Esophagus squamous epithelium (tissue), 5 donors: ENCODE measurements around the gene SETBP1. TPM values are rescaled to one million over a fixed set of nuclear protein-coding genes. Genes with fewer than 3 reads are reported as not detected.

Source experiments
- DNase-seq: peaks from one replicate; lab custom pipeline; 2025; lab: John Stamatoyannopoulos, UW
- H3K27ac ChIP-seq, 4 donors: fragments of 200-600 bp; sonication (generic); one replicate each; pipeline ENCODE4 v1.5.1; 2016 to 2019; ENCODE audit warnings: mild to moderate bottlenecking in 1 of 4
- H3K27me3 ChIP-seq, 4 donors: fragments of 200-600 bp; sonication (generic); 1 replicate in 3 of 4; 2 replicates in 1 of 4; pipeline versions ENCODE4 v1.5.1 to v1.6.0; 2017 to 2021; ENCODE audit warnings: antibody characterized with exemption in 1 of 4
- H3K36me3 ChIP-seq, 3 donors: fragments of 200-600 bp; sonication (generic); one replicate each; pipeline ENCODE4 v1.5.1; 2016 to 2019
- H3K4me1 ChIP-seq, 3 donors: fragments of 200-600 bp; sonication (generic); one replicate each; pipeline ENCODE4 v1.5.1; 2017 to 2019
- H3K4me3 ChIP-seq, 4 donors: fragments of 200-600 bp; sonication (generic); 1 replicate in 3 of 4; 2 replicates in 1 of 4; pipeline ENCODE4 v1.5.1; 2016 to 2019; ENCODE audit warnings: mild to moderate bottlenecking in 2 of 4, moderate library complexity in 1 of 4
- H3K9me3 ChIP-seq, 3 donors: fragments of 200-600 bp; sonication (generic); one replicate each; pipeline ENCODE4 v1.5.1; 2016 to 2019
- CTCF ChIP-seq, 6 experiments: fragments of 450-650 bp in 4 of 6; fragments of 200-600 bp in 2 of 6; sonication (generic) in 2 of 6; IDR thresholded peaks; one replicate each; pipeline ENCODE4 v1.5.1; 2016 to 2019; ENCODE audit warnings: antibody characterized with exemption in 6 of 6, mild to moderate bottlenecking in 4 of 6, moderate library complexity in 4 of 6
- POLR2A ChIP-seq, 4 donors: fragments of 450-650 bp; IDR thresholded peaks; one replicate each; pipeline ENCODE4 v1.6.1; 2017; ENCODE audit warnings: antibody characterized with exemption in 4 of 4, mild to moderate bottlenecking in 4 of 4, moderate library complexity in 3 of 4
- whole genome bisulfite sequencing, 2 donors: methylation state at CpG; one replicate each; pipeline ENCODE4 v1.1.5; 2018; 5-methylcytosine and 5-hydroxymethylcytosine counted together
- intact Hi-C: fragments of 100-400 bp; cut with DNase I; formaldehyde crosslinking; loops from one replicate; pipeline ENCODE4 v1.15.0; 2022
- total RNA-seq, 4 donors: library from RNA; depleted of rRNA; stranded (reverse); fragments of >200 nt; gene quantifications; one replicate each; pipeline ENCODE4 v1.1.0, GENCODE V29; 2016
- donor health status: DM: yes; HTN: yes; CAD: no.

SETBP1 gene
- total RNA-seq, 4 donors from 2014 or later = 2.6 to 18.5 (median 6.4) TPM

GRCh38 chr18:44880170-44880569, 199.5 kb downstream of the SETBP1 start:
- WGBS, 2 donors = 68 to 72% methylated on average over 5 of the region's 5 CpGs
- Histone ChIP-seq H3K27ac (no peak overlapping the region), H3K9me3 (no peaks in the 10 kb centered on the region), H3K4me1 (peaks cover 0 to 14% (median 2%) of the 10 kb centered on the region in 3 donors), H3K4me3 (no peak overlapping the region), H3K36me3 (no peaks in the 10 kb centered on the region), H3K27me3 (no peaks in the 10 kb centered on the region)
- intact Hi-C loops = no loop called here
- no peak for DNase-seq
- TF ChIP-seq CTCF (IDR thresholded peaks at IDR 0.05) = no peak
- no peak for TF ChIP-seq POLR2A (IDR thresholded peaks at IDR 0.05)

- H3K27me3 ChIP-seq = no peaks in the 10 kb centered on the region
- no peaks in the 10 kb centered on the region for H3K36me3 ChIP-seq
- H3K4me3 ChIP-seq = no peak overlapping the region
- H3K27ac ChIP-seq = no peak overlapping the region
- DNase-seq = no peak
- H3K9me3 ChIP-seq = no peaks in the 10 kb centered on the region
- peaks cover 0 to 14% (median 2%) of the 10 kb centered on the region in 3 donors for H3K4me1 ChIP-seq
- WGBS, 2 donors = 63 to 81% methylated on average over 9 of the region's 9 CpGs
- intact Hi-C loops = no loop called here
- TF ChIP-seq CTCF (IDR thresholded peaks at IDR 0.05) (no peak), POLR2A (IDR thresholded peaks at IDR 0.05) (no peak)
Measured at GRCh38 chr18:44881461-44882162, 200.9 kb downstream of the SETBP1 start.

DNA sequence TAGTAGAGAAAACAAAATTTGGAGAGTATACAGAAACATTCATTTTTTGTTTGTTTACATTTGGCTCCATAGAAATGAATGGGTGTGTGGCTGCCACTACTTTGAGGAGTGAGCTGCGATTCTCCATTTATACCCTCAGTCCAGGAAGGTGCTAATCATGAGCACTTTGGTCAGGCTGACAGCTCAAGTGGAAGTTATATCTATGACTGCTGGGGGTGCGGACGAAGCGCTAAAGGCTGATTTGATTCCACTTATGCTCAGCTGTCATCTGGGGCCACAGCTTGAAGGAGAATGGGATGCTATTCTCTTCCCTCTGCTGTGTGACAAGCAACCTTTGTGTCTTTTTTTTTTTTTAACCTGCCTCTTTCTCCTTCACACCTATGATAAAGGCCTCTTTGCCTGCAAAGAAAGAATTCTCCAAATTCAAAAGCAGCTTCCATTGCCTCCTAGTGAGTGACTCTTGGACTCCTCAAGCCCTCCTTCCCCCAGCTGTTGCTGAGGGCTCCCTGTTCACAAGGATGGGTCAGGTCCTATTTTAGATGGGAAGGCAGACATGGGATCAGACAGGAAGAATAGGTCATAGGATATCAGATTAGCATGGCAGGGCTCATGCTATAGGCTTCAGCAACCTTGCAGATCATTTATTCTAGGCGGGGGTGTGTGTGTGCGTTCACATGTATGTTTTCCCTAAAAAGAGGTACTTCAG, 201.6 kb downstream of the SETBP1 start:
- no peaks in the 10 kb centered on the region for H3K36me3 ChIP-seq
- no peak for TF ChIP-seq CTCF (IDR thresholded peaks at IDR 0.05)
- TF ChIP-seq POLR2A (IDR thresholded peaks at IDR 0.05) = no peak
- WGBS, 2 donors = 91 to 92% methylated on average over 5 to 6 of the region's 6 CpGs
- no peaks in the 10 kb centered on the region for H3K27me3 ChIP-seq
- H3K27ac ChIP-seq = no peak overlapping the region
- intact Hi-C loops = no loop called here
- no peak for DNase-seq
- H3K4me1 ChIP-seq = peaks cover 0 to 20% (median 7%) of the 10 kb centered on the region in 3 donors
- H3K9me3 ChIP-seq = no peaks in the 10 kb centered on the region
- H3K4me3 ChIP-seq = no peak overlapping the region

GRCh38 chr18:44883671-44884070, 203.0 kb downstream of the SETBP1 start:
- H3K27me3 ChIP-seq = no peaks in the 10 kb centered on the region
- intact Hi-C loops = no loop called here
- no peak overlapping the region for H3K27ac ChIP-seq
- no peaks in the 10 kb centered on the region for H3K36me3 ChIP-seq
- no peaks in the 10 kb centered on the region for H3K9me3 ChIP-seq
- no peak overlapping the region for H3K4me3 ChIP-seq
- no peak for DNase-seq
- peaks cover 0 to 25% (median 15%) of the 10 kb centered on the region in 3 donors for H3K4me1 ChIP-seq
- 86 to 91% methylated on average over 4 of the region's 4 CpGs for WGBS, 2 donors
- TF ChIP-seq CTCF (IDR thresholded peaks at IDR 0.05) (no peak), POLR2A (IDR thresholded peaks at IDR 0.05) (no peak)

DNA sequence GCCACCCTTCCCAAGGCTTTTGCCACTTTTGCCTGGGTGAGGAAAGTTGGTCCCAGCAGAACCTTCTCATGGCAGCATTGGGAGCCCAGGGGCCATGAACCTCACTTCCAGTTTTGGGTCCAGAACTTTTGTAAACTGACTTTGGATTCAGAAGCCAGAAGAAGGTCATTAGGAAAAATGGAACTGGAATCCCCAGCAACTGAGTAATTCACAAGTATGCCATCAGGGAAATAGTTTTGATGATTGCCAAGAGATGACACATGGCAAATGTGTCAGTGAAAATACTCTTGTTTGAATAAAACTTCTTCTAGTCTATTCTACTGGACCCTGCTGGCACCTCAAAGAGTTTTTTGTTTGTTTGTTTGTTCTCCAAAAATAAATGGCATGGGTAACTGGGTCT, 203.7 kb downstream of the SETBP1 start:
- H3K36me3 ChIP-seq = no peaks in the 10 kb centered on the region
- intact Hi-C loops = no loop called here
- H3K9me3 ChIP-seq = no peaks in the 10 kb centered on the region
- no peaks in the 10 kb centered on the region for H3K27me3 ChIP-seq
- no peak for DNase-seq
- no peak overlapping the region for H3K27ac ChIP-seq
- H3K4me1 ChIP-seq = peaks cover 0 to 25% (median 15%) of the 10 kb centered on the region in 3 donors
- no peak overlapping the region for H3K4me3 ChIP-seq
- TF ChIP-seq CTCF (IDR thresholded peaks at IDR 0.05) (no peak), POLR2A (IDR thresholded peaks at IDR 0.05) (no peak)
